Upper lobe of right lung (tissue), 1 donor: Measurements from ENCODE around the gene PLCB1. TPM values are rescaled to one million over a fixed set of nuclear protein-coding genes. Genes with fewer than 3 reads are reported as not detected.

ENCODE experiments used
- ATAC-seq: fragments of 200-7000 bp; cut with Tn5 transposase; one replicate; pipeline ENCODE4 v1.9.1; 2020; ENCODE audit warnings: mild to moderate bottlenecking, moderate library complexity
- DNase-seq: peaks from one replicate; pipeline ENCODE4 v3.0.0-alpha.2; 2020
- H3K27ac ChIP-seq: fragments of 200-600 bp; one replicate; pipeline ENCODE4 v1.8.0; 2022
- H3K27me3 ChIP-seq: fragments of 200-600 bp; one replicate; pipeline ENCODE4 v1.8.0; 2022; ENCODE audit warnings: mild to moderate bottlenecking
- H3K36me3 ChIP-seq: fragments of 200-600 bp; one replicate; pipeline ENCODE4 v1.8.0; 2022
- H3K4me1 ChIP-seq: fragments of 200-600 bp; one replicate; pipeline ENCODE4 v1.8.0; 2022
- H3K4me3 ChIP-seq: fragments of 200-600 bp; one replicate; pipeline ENCODE4 v1.8.0; 2022; ENCODE audit warnings: mild to moderate bottlenecking
- H3K9me3 ChIP-seq: fragments of 200-600 bp; one replicate; pipeline ENCODE4 v1.8.0; 2022
- CTCF ChIP-seq: fragments of 200-600 bp; IDR thresholded peaks from one replicate; pipeline ENCODE4 v1.8.0; 2022; ENCODE audit warnings: antibody characterized with exemption
- intact Hi-C: fragments of 100-400 bp; cut with DNase I; formaldehyde crosslinking; loops from one replicate; pipeline ENCODE4 v1.11.0; 2022
- total RNA-seq: library from RNA; stranded (reverse); fragmentation: NEBNext Ultra II Directional; extraction: Animal tissue kit (Norgen Biotek cat#: 25700); gene quantifications from one replicate; pipeline ENCODE4 v1.2.1, GENCODE V29; 2021
- donor health status: DM: no; HTN: yes; CAD: no; lungs with severe emphysema.

Gene PLCB1
- total RNA-seq, 1 donor from 2014 or later: 12.4 TPM

- Histone ChIP-seq H3K27ac (no peak overlapping the region), H3K4me1 (no peaks in the 10 kb centered on the region), H3K36me3 (no peaks in the 10 kb centered on the region), H3K9me3 (no peaks in the 10 kb centered on the region), H3K27me3 (no peaks in the 10 kb centered on the region), H3K4me3 (no peak overlapping the region)
- ATAC-seq: no peak
- TF ChIP-seq CTCF: no peak
- intact Hi-C loops: no loop called here
- no peak for DNase-seq
These were observed 392.3 kb downstream of the PLCB1 start for GRCh38 chr20:8524101-8525016.

GRCh38 chr20:8525017-8525343 lies 392.9 kb downstream of the PLCB1 start:
- Histone ChIP-seq H3K36me3 (no peaks in the 10 kb centered on the region), H3K9me3 (no peaks in the 10 kb centered on the region), H3K4me3 (no peak overlapping the region), H3K27ac (no peak overlapping the region), H3K27me3 (no peaks in the 10 kb centered on the region), H3K4me1 (no peaks in the 10 kb centered on the region)
- no peak for ATAC-seq
- DNase-seq: no peak
- intact Hi-C loops: no loop called here
- TF ChIP-seq CTCF: no peak

- no peak overlapping the region for H3K27ac ChIP-seq
- no peaks in the 10 kb centered on the region for H3K27me3 ChIP-seq
- H3K4me3 ChIP-seq: no peak overlapping the region
- no peak for ATAC-seq
- intact Hi-C loops: no loop called here
- H3K4me1 ChIP-seq: no peaks in the 10 kb centered on the region
- TF ChIP-seq CTCF: no peak
- H3K9me3 ChIP-seq: no peaks in the 10 kb centered on the region
- H3K36me3 ChIP-seq: no peaks in the 10 kb centered on the region
- DNase-seq: no peak
These were observed 394.5 kb downstream of the PLCB1 start for GRCh38 chr20:8526610-8527009.

- Histone ChIP-seq H3K9me3 (no peaks in the 10 kb centered on the region), H3K27me3 (no peaks in the 10 kb centered on the region), H3K4me1 (no peaks in the 10 kb centered on the region), H3K36me3 (no peaks in the 10 kb centered on the region), H3K4me3 (no peak overlapping the region), H3K27ac (no peak overlapping the region)
- intact Hi-C loops: no loop called here
- no peak for TF ChIP-seq CTCF
- ATAC-seq (peak; percentile 39), DNase-seq (no peak)
These were observed 396.1 kb downstream of the PLCB1 start for GRCh38 chr20:8527998-8528723.

GRCh38 chr20:8530022-8530421 lies 398.0 kb downstream of the PLCB1 start:
- Histone ChIP-seq H3K36me3 (no peaks in the 10 kb centered on the region), H3K27me3 (no peaks in the 10 kb centered on the region), H3K4me3 (no peak overlapping the region), H3K9me3 (no peaks in the 10 kb centered on the region), H3K27ac (no peak overlapping the region), H3K4me1 (no peaks in the 10 kb centered on the region)
- no peak for TF ChIP-seq CTCF
- DNase-seq: no peak
- no peak for ATAC-seq
- intact Hi-C loops: no loop called here
